Type B pancreatic cell (in vitro differentiated cells): ENCODE data around the gene IMP4. TPM values are rescaled to one million over a fixed set of nuclear protein-coding genes. Genes with fewer than 3 reads are reported as not detected.

Experiments used
- DNase-seq: peaks from one replicate; pipeline ENCODE4 v3.0.0; 2021; ENCODE audit warnings: mixed read lengths; ENCODE audit not compliant: unreplicated experiment; ENCODE audit errors: extremely low spot score
- H3K27ac Mint-ChIP-seq: 2 replicates; pipeline ENCODE4 v1.8.0; 2021; ENCODE audit warnings: mild to moderate bottlenecking, mixed read lengths
- H3K27me3 Mint-ChIP-seq: 2 replicates; pipeline ENCODE4 v1.8.0; 2021; ENCODE audit warnings: mixed read lengths
- H3K36me3 Mint-ChIP-seq: 2 replicates; pipeline ENCODE4 v1.8.0; 2021; ENCODE audit warnings: mixed read lengths
- H3K4me1 Mint-ChIP-seq: one replicate; pipeline ENCODE4 v1.8.0; 2021; ENCODE audit warnings: mixed read lengths; ENCODE audit not compliant: unreplicated experiment
- H3K4me3 Mint-ChIP-seq: 2 replicates; pipeline ENCODE4 v1.8.0; 2021; ENCODE audit warnings: mild to moderate bottlenecking, mixed read lengths
- H3K9me3 Mint-ChIP-seq: 2 replicates; pipeline ENCODE4 v1.8.0; 2021; ENCODE audit warnings: mixed read lengths
- CTCF ChIP-seq: fragments of 200-600 bp; sonication (generic); conservative IDR thresholded peaks from 2 replicates; pipeline ENCODE4 v1.5.0; 2021; ENCODE audit warnings: antibody characterized with exemption, mild to moderate bottlenecking
- total RNA-seq: library from RNA; stranded (reverse); gene quantifications from 2 replicates; pipeline ENCODE4 v1.2.1, GENCODE V29; 2021; ENCODE audit warnings: low replicate concordance

The IMP4 gene
- total RNA-seq, 1 donor from 2014 or later, result 53.6 TPM

GRCh38 chr2:130390460-130391057 is 47.9 kb downstream of the IMP4 start:
- no peaks in the 10 kb centered on the region for H3K36me3 Mint-ChIP-seq
- H3K4me3 Mint-ChIP-seq, result peak overlapping the region; percentile 93
- peaks cover 14% of the 10 kb centered on the region for H3K27me3 Mint-ChIP-seq
- TF ChIP-seq CTCF, result no peak
- H3K4me1 Mint-ChIP-seq, result peaks cover 12% of the 10 kb centered on the region
- DNase-seq, result no peak
- H3K9me3 Mint-ChIP-seq, result peaks cover 4% of the 10 kb centered on the region
- H3K27ac Mint-ChIP-seq, result peak overlapping the region; percentile 96

GRCh38 chr2:130391058-130391871 is 48.6 kb downstream of the IMP4 start:
- DNase-seq, result peak; percentile 75
- Mint-ChIP-seq H3K9me3 (peaks cover 4% of the 10 kb centered on the region), H3K36me3 (no peaks in the 10 kb centered on the region), H3K27ac (peak overlapping the region; percentile 96), H3K27me3 (peaks cover 20% of the 10 kb centered on the region), H3K4me1 (peaks cover 12% of the 10 kb centered on the region), H3K4me3 (peak overlapping the region; percentile 93)
- TF ChIP-seq CTCF, result peak; percentile 7

GRCh38 chr2:130391872-130392670 is 49.4 kb downstream of the IMP4 start:
- H3K27me3 Mint-ChIP-seq, result peaks cover 22% of the 10 kb centered on the region
- no peaks in the 10 kb centered on the region for H3K36me3 Mint-ChIP-seq
- H3K9me3 Mint-ChIP-seq, result peaks cover 4% of the 10 kb centered on the region
- H3K4me3 Mint-ChIP-seq, result peak overlapping the region; percentile 93
- TF ChIP-seq CTCF, result peak; percentile 16
- H3K4me1 Mint-ChIP-seq, result peaks cover 12% of the 10 kb centered on the region
- DNase-seq, result no peak
- H3K27ac Mint-ChIP-seq, result peak overlapping the region; percentile 96

GRCh38 chr2:130393318-130393910 is 50.7 kb downstream of the IMP4 start:
- Mint-ChIP-seq H3K27me3 (peaks cover 26% of the 10 kb centered on the region), H3K4me3 (peak overlapping the region; percentile 54), H3K36me3 (no peaks in the 10 kb centered on the region), H3K27ac (peak overlapping the region; percentile 43), H3K9me3 (peaks cover 4% of the 10 kb centered on the region), H3K4me1 (peaks cover 12% of the 10 kb centered on the region)
- no peak for TF ChIP-seq CTCF
- no peak for DNase-seq

Other genes starting within 250 kb of the IMP4 start
- 14.2 and 25.0 TPM in 2 replicates for gene POTEF, start 213.7 kb upstream of the IMP4 start, total RNA-seq
- gene CCDC74B, start 197.8 kb upstream of the IMP4 start, total RNA-seq, result 10.3 and 15.4 TPM in 2 replicates
- gene SMPD4, start 161.3 kb upstream of the IMP4 start, total RNA-seq, result 77.0 and 79.6 TPM in 2 replicates
- 164 and 224 TPM in 2 replicates for gene MZT2B, start 160.6 kb upstream of the IMP4 start, total RNA-seq
- gene TUBA3E, start 144.5 kb upstream of the IMP4 start, total RNA-seq, result not detected in 2 replicates
- gene PTPN18, start 13.2 kb downstream of the IMP4 start, total RNA-seq, result 35.8 and 37.5 TPM in 2 replicates
- 2.1 and 3.9 TPM in 2 replicates for gene POTEI, start 166.4 kb downstream of the IMP4 start, total RNA-seq
- gene CFC1B, start 178.3 kb downstream of the IMP4 start, total RNA-seq, result not detected in 2 replicates